NCI-H748 (cell line): ENCODE results near the gene CSMD2.

ENCODE experiments used
- DNase-seq: peaks from one replicate; lab custom pipeline; 2025; ENCODE audit not compliant: unreplicated experiment; lab: John Stamatoyannopoulos, UW

The CSMD2 gene

DNA sequence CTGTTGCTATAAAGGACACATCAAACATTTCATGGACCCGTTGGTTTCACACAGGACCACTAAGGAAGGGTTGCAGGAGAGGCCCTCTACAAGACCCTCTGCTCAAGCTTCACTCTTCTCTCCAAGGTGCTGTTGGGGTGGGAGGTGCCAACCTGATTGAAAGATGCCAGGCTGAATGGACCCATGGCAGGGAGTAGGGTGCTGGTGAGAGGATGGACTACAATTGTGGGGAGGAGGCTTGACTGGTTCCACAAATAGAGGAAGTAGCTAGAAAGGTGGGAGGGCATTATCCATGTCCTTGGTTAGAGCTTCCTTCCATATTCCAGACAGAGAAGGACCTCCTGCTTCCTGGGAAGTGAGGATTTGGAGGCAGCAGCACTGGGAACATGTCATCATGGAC, 468.7 kb downstream of the CSMD2 start:
- DNase-seq: no peak

DNA sequence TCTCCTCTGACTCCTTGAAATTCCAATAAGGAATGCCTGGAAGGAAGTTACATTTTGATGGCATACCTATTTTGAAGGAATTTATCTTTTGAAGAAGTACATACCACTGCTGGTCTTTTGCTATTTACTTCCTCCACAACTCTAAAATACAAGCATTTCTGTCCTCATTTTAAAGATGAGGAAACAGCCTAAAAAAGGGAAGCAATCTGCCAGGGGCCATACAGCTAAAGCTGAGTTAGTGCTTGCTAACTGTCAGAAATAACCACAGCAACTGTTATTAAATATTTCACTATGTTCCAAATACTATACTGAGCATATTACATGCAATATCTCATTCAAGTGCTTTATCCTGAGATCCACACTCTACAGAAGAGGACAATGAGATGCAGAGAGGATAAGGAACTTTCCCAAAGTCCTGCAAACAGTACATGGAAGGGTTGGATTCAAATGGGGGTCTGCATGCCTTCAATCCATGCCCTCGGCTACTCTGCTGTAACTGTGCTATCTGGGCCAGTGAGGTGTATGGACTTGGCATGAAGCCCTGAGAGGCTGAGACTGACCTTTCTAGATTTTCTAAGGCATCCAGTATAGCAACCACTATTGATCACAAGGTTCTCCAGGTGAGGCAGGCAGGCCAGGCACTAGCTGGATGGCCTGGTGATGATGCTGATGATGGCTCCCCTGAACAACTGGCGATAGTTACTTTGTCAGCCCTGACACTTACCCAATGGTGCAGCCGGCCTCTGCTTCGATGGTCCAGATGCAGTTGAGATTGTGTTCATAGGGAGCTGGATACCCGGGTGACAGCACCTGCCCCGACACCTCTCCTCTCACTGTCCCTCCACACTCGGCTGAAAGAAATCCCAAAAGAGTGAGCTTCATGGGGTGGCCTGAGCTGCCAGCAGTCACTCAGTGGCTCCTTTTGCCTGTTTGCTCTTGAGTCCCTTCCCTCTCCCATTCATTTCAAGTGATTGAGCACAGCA, 472.5 kb downstream of the CSMD2 start:
- no peak for DNase-seq

DNA sequence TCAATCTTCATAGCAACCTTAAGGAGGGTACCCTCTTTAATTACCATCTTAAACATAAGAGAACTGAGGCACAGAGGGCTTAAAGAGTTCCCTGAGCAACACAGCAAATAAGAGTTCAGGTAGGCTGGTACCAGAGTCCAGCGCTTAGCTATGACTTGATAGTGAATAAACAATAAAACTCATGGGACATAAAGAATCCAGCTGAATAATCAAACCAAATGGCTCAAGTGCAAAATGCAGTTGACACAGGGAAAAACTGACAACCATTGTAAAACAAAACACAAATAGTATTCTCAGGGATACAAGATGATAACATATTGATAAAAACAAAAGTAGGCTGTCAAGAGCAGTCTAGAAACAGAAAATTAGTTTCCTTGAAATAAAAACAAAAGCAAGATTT, 478.0 kb downstream of the CSMD2 start:
- peak; percentile 66 for DNase-seq

DNA sequence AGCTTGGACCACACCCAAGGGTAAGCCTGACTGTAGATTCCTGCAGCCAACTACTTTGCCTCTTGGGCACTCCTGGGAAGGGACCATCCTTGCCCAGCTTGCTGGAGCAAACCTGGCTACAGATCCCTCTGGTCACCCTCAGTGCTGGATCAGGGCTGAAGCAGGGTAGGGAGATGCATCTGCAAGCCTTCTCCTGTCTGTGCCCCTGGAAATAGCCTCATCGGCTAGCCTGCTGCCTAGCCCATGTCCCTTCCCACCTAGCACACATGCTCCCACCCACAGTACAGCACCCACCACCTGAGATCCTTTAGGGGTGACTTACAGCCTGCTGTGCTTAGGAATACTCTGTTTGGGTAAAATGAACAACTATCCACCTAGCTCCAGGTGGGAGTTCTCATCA, 478.5 kb downstream of the CSMD2 start:
- DNase-seq: no peak

DNA sequence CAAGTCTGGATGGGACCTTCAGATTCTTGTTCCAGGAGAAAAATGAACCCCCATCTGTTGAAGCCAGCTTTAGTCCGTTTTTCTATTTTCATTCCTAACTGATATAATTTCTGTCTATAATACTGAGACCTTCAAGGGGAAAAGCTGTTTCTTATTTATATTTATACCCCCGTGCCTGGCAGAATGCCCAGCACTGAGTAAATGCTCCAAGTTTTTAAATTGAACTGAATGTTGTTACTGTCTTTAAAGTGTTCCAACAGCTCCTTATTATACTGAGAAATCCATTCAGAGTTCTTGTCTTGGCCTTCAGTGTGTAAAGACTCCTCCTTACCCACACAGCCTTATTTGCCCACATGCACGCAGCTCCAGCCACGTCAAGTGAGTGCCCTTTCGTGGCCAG, 479.8 kb downstream of the CSMD2 start:
- DNase-seq: no peak

DNA sequence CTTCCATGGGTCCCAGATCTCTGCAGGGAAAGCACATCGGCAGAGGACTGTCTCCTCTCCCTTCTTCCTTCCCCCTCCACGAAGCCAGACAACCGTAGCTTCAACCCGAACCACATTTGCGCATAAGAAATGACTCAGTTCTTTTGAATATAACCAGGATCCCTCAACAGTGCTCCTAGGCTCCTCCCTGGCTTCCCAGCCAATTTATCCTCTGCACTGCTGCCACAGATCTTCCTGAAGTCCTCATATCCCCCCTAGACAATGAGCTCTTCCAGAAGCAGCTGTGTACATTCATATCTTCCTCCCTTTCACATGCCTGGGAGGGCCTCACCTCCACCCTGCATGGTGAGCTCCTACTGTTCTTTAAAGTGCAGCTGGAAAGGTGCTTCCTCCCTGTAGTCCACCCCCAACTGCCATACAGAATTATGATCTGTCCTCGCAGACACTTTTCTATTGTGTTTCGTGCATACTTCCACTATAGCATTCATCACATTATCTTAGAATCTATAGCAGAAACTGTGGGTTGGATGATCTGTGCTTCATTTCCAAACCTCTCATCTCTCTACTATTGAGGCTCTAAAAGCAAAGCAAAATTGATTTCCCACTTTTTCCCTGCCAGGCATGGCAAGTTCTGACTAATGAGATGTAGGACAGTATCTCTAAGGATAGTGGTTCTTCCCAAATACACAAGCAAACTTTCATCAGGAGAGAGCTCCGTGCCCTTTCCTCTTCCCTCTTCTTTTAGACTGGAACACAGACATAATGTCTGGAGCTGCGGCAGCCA, 480.4 kb downstream of the CSMD2 start:
- peak; percentile 6 for DNase-seq

DNA sequence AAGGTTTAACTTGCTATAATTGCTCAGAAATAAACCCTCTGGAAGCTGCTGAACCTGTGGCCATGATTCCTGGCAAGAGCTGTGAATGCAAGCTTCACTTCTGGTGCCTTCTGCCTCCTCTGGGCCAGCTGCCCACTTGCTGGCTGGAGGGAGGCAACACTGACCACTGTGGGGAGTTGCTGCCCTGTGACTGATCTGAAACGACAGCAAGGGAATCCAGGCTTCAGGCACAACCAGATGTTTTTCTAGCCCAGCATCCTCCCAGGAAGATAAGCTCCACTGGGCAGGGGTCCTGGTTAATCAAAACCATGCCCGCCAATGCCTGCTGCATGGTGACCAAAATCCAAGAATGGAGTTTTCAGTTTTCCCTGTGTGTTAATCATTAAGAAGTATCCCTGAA, 481.1 kb downstream of the CSMD2 start:
- DNase-seq: no peak

DNA sequence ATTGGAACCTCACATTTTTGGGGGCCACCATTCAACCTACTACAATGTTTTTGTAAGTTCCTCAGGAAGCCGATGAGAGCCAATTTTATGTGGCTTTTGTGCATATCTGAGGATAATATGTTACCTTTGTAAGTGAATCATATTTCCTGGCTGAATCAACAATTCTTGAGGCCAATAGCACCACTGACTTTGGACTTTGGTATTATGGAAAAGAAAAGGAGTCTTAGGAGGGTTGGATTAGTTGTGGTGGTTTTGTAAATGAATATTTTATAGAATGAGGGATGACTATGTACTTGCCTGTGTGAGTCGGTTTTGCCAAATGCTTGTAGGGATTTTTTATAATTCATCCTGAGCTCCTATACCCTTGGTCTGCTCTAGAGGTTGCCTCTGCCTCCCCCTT, 482.7 kb downstream of the CSMD2 start:
- no peak for DNase-seq

DNA sequence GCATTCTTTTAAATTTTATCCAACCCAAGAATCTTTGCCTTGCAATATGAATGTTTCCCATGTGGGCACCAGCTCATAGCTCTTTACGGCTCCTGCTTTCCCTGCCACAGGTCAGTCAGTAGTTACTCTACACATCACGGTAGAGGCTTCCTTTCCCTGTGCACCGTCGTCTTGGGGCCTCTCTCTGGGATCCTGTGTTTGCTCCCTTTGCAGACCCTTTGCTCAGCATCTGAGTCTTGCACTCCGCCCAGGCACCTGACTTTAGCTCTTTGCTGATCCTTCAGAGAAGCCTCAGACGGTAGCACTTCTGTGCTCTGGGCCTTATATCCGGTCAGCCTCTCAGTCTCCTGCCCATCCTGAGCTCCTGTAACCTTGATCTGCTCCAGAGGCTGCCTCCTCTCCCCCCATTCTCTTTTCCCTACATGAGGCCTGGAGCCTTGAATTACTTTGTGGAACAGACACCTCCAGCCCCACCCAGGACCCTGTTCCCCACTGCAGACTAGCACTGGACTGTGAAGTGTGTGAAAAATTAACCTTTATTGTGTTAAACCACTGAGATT, 484.7 kb downstream of the CSMD2 start:
- no peak for DNase-seq

DNA sequence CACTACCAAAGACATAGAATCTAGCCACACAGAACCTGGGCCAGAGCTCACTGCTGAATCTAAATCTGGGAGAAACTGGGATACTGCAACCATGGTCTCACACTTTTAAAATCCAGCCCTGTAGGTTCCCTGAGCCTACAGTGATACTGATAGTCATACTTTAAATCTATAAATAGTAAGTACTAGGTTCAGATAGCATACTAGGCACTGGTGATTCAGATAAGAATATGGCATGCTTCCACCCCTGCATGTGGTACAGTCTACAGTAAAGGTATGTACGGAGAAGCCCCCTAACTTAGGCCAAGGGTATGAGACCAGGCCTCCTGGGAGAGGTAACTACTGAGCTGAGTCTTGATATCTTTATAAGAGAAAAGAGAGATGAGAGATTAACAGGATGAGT, 494.5 kb downstream of the CSMD2 start:
- DNase-seq: no peak

DNA sequence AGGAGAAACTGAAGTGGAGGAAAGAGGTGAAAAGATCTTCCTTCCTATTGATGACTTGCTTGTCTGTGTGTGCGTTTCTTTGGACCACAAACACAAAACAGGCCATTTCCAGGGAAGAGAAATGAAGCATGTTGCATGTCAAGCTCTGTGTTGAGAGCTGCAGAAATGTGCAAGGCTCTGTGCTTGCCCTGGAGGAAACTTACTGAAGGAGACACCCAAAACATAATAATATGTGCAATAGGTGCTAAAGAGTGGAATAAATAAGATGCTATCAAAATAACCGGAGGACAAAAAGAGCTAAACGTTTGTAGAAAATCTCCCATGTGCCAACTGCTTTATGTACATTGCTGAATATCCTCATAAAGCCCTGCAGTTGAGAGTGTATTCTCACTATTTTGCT, 496.3 kb downstream of the CSMD2 start:
- no peak for DNase-seq

DNA sequence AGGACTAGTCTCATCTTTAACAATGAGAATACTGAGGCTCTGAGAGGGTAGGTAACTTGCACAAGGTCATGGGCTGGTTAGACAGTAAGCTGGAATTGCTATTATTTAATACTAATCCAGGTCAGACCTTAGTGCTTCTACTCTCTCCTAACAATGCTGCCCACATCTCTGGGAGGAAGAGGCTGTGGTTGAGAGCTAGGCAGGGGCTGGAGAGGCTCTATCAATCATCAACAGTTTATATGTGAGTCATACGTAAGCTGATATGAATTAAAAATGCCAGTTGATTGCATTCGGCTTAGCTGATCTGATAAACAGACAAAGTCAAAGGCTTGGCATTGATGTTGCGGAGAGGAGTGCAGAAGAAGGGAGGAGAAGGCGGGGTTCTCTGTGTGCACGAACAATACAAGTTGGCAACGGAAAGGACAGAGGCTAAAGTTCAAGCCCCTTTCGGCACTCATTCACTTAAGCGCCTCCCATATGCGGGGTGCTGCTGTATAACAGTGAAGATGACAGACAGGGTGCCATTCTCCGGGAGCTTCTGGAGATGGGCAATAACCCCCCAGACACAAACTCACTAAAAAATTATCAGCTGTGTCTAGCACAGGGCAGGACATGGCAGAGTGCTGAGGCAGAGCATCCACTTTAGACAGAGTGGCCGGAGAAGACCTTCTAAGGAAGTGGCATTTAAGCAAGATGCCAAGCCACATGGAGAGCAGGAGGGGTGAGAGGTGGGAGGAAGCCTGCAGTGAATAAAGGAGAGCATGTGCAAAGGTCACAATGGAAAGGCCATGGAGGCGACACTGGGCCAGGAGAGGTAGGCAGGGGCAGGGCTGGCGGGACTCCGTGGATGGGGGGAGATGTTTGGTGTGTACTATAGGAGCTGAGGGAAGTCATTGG, 497.4 kb downstream of the CSMD2 start:
- DNase-seq: no peak

DNA sequence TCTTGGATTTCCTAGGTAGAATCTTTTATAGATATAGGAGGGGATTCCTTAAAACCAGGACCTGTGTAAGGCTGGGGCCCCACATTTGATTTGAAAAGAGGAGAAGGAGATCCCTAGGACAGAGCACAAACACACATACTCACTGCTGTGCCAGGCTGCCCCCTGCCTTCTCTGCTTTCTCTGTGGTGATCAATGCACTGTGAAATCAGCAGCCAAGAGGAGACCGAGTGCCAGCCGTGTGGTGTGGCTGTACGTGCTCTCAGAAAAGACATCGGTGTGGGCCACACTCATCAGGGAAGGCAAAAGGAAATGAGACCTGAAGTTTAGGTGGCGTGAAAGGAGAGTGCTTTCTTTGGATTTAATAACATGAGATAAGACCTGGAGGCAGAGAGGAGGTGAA, 498.4 kb downstream of the CSMD2 start:
- no peak for DNase-seq

DNA sequence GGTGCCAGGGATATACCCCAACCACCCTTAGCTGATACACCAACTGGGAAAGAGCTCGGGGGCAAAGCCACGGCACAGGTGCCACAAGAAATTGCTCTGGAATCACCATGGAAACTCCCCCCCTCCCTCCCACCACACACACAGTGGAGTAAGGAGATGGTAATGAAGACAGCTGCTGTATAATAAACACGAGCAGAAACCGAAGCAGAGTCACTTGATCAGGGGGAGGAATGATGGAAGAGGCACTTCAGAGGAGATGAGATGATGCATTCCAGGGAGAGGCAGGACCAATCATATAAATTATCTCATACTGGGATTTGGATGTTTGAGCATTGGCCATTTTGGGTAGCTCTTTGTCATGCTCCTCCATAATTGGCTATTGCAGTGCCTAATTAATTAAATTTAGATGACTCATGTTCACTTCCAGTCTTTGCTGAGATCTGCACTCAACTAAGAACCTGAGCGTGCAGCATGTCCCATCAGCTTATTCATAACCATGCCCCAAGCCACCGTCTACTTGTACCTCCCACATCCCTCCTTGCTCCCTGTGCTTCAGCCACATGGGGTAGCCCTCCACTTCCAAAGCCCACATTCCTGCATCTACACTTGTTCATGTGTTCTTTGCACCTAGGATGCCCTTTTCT, 503.1 kb downstream of the CSMD2 start:
- peak; percentile 23 for DNase-seq

DNA sequence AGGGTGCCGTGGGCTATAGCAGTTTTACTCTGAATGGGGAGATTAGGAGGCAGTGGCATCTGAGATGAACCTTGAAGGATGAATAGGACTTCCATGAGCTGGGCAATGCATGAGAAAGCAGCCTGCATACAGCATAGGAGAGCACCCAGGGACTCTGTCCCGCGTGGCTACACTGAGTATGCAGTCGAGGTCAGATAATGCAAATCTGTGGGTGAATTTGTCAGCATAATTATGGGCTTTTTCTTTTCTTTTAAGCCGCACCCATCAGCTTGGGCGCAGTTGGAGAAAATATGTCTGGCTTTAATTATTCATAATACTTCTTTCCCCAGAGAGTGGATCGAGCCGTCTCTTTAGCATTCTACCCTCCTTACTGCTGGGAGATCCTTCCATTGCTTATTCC, 504.1 kb downstream of the CSMD2 start:
- no peak for DNase-seq

DNA sequence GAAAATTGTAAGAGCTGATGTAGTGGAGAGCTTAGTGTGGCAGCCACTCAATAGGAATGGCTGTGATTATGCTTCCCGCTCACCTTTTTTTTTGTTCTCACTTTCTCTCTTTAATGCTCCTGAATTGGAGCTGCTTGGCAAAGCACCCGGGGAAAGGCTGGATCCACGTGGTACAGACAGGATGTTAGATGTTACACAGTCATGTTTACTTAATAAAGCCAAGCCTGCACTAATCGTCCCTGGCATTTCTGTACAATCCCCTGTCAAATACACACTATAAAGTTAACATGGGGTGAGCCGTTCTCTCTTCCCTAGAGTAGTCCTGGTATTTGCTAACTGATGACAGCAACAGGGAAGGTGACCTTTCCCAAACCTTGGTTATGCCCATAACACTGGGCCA, 504.8 kb downstream of the CSMD2 start:
- peak; percentile 42 for DNase-seq

DNA sequence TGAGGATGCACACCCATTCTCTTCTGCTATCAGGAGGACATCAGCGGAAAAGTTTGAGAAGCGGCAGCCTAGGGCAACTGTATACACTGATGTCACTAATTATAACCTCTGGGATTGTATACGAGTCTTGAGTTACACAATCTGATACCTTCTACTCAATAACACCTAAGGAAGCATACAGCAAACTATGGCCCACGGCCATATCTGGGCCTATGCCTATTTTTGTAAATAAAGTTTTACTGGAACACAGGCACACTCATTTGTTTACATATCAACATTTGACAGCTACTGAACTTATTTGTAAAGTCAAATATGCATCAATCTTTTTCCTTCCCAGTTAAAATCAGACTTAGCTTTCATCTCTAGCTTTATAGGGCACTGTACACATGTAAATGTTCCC, 505.4 kb downstream of the CSMD2 start:
- no peak for DNase-seq

DNA sequence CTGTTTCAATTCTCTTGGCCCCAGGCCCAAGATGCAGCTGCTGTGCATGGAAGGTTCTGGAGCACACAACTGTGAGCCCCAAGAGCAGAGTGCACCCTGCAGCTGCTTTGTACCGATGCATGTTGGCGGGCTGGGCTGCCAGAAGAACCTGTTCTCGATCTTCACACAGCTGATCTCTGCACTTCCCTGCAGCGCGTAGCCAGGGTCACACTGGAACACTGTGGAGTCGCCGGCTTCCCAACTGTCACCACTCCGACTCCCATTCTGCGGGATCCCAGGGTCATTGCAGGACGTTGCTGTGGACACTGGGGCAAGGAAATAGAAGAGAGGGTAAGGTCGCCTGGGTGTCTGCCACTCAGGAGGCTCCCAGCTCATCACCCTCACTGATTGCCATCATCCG, 507.2 kb downstream of the CSMD2 start:
- no peak for DNase-seq

DNA sequence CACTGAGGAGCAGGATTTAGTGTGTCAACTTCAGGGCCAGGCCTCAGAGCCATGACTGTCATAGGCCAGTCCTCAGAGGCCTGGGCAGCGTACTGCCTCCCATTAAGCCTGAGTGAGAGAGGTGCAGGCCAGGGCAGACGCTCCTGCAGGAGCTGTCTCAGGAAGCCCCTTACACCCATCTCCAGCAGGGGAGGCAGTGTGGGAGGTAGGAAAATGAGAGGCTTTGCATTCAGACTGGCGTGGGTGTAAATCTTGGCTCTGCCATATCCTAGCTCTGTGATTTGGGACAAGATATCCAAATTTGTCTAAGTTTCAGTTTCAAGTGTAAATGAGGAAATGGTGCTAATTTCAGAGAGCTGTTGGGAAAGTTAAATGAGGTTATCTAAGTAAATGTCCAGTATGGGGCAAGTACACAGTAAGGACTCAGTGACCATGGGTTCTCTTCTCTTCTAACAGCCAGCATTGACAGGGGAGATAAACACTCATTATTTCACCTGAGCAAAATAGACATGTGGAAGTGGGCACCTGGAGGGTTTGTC, 508.5 kb downstream of the CSMD2 start:
- no peak for DNase-seq

DNA sequence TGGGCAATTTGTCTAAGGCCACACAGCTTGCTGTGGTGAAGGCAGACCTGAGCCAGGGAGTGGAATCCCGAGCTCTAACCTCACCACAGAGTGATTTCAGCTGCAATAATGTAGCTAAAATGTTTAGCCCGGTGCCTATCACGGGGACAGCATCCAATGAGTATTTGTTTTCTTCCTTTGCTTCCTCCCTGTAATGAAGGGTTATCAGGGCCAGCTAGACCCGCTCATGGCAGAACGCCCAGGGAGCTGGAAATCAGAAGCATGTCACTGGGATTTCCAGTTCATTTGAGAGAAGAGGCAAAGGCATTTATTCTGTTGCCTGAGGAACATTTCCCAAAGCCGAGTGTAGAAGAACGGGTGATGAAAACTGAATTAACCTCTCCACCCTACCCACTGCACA, 509.5 kb downstream of the CSMD2 start:
- DNase-seq: no peak
